ENCODE data around the gene PARD3B.

PARD3B gene

GRCh38 chr2:205617905-205618304 is 1072.6 kb downstream of the PARD3B start:
- no peak for DNase-seq (ENCODE audit: low spot score)

DNA sequence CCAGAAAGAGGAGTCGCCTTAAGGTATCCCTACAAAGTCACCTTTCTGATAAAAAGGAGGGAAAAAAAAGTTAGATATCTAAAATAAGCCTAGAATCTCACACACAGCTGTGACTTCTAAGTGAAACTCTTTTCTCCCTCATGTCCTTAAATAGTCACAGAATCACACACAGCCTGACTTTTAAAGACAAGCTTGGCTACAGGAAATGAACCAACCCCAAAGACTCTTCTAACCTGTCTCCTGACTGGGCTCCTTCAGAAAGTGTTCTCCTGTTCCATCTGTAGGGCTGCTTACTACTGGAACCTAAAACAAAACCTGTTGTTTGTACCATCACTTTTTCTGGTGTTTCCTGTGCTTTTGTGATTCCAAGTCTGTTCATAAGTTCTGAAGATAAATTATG is 1074.3 kb downstream of the PARD3B start:
- no peak for DNase-seq (ENCODE audit: low spot score)

- DNase-seq (ENCODE audit: low spot score), result no peak
Measured at GRCh38 chr2:205627085-205627484, 1081.8 kb downstream of the PARD3B start.

GRCh38 chr2:205628422-205628821 is 1083.1 kb downstream of the PARD3B start:
- no peak for DNase-seq (ENCODE audit: low spot score)

DNA sequence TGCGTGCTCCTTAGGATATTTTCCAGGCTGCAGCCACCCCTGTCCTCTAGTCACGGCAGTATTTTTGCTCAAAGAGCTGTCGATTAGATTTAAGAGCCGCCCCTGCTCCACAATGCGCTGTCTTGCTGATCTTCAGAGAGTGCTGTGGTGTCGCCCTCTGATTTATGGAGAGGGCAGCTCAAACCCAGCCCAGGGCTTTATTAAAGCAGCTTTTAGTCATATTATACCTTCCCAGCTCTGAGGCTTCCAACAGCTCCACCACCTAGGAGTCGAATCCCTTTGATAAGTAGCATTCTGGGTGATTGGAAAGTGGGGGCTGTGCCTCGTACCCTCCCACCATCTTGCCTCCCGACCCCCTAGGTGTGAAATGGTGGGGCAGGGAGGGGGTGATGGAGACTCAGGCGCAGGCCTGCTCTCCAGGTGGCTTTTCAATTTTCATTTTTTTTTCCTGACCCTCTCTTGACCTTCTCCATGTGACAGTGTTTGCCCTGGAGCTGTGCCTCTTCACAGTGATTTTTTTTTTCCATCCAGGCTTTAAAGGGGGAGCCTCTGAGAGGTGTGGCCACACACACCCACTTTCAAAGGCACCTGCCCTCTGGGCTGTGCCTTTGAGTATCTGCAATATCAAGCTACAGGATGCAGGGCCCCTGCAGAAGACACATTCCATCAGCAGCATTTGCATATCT is 1084.0 kb downstream of the PARD3B start:
- DNase-seq (ENCODE audit: low spot score), result no peak

GRCh38 chr2:205633994-205634393 is 1088.7 kb downstream of the PARD3B start:
- DNase-seq (ENCODE audit: low spot score), result no peak

DNA sequence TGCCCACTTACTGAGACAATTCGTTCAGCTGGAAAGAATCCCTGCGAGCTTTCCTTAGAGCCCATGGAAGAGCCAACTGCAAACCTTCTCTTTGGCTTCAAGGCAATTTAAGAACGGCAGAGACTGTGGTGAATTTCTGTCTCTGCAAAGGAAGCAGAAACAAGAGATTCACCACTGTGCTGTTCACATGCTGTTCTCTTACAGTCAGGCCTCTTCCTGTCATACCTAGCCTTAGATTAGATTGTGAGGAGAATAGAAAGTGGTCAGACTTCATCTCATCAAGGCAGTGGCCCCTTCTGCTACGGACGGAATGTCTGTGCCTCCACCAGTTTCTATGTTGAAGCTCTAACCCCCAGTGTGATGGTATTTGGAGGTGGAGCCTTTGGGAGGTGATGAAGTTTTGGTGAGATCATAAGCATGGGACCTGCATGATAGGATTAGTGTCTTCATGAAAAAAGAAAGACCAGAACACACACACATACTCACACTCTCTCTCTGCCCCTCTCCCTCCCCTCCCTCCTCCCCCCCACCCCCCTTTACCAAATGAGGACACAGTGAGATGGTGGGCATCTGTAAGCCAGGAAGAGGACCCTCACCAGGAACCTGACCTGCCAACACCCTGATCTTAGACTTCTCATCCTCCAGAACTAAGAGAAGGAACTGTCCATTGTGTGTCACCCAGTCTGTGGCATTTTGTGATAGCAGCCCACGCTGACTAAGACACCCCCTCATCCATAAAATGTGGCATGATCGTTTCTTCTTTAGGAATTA is 1091.5 kb downstream of the PARD3B start:
- no peak for DNase-seq (ENCODE audit: low spot score)

DNA sequence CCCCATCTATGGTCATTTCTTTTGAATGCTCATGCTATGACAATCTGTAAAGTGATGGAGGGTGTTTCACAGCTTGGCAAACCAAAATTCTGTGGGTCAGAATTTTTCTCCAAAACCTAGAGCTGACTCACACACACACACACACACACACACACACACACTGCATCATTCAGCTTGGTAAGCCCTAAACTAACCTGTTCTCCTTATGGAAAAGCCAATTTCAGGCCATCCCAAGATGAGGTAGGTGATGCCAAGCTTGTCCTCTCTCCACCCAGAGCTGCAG is 1092.0 kb downstream of the PARD3B start:
- DNase-seq (ENCODE audit: low spot score), result no peak

- DNase-seq (ENCODE audit: low spot score), result no peak
Measured at GRCh38 chr2:205637779-205638503, 1092.7 kb downstream of the PARD3B start.

- DNase-seq (ENCODE audit: low spot score), result no peak
Measured at GRCh38 chr2:205640716-205641115, 1095.4 kb downstream of the PARD3B start.

- DNase-seq (ENCODE audit: low spot score), result no peak
Measured at GRCh38 chr2:205642599-205643356, 1097.5 kb downstream of the PARD3B start.

- DNase-seq (ENCODE audit: low spot score), result no peak
Measured at GRCh38 chr2:205643391-205643885, 1098.2 kb downstream of the PARD3B start.

GRCh38 chr2:205644018-205644417 is 1098.7 kb downstream of the PARD3B start:
- DNase-seq (ENCODE audit: low spot score), result no peak

DNA sequence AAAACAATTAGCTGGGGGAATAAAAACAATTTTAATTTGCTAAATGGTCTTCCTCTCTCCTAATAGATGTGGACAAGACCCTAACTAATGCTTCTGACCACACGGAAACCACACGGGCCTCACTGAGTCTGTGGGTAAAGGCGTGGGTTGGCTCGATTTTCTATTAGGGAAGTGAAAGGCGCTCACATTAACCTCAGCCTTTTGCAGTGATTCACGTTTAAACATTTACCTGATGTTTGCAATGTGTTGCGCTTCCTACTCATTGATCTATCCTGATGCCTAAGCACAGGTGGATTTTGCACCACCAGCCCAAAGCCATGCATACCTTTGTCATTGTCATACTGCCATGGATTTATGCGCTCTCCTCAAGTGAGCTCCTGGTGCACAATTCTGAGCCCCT is 1101.4 kb downstream of the PARD3B start:
- DNase-seq (ENCODE audit: low spot score), result no peak

- no peak for DNase-seq (ENCODE audit: low spot score)
Measured at GRCh38 chr2:205650450-205650849, 1105.2 kb downstream of the PARD3B start.

- no peak for DNase-seq (ENCODE audit: low spot score)
Measured at GRCh38 chr2:205650931-205651330, 1105.7 kb downstream of the PARD3B start.

DNA sequence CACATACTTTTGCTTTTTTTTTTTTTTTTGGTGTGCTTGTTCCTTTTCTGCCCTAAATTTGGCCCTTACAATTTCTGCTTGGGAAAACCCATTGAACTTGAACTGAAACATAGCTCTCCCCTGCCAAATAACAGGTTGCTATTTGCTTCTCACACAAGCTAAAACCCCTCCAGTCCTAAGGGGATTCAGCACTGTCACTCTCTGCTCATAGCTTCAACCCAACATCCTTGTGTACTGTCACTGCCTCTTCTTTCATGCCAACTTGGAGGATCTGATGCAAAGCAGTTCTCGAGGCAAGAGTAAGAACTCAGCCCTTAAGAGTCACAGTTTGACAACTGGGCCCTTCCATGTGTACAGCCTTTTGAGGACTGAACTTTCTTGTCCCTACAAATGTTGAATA is 1106.4 kb downstream of the PARD3B start:
- DNase-seq (ENCODE audit: low spot score), result no peak

DNA sequence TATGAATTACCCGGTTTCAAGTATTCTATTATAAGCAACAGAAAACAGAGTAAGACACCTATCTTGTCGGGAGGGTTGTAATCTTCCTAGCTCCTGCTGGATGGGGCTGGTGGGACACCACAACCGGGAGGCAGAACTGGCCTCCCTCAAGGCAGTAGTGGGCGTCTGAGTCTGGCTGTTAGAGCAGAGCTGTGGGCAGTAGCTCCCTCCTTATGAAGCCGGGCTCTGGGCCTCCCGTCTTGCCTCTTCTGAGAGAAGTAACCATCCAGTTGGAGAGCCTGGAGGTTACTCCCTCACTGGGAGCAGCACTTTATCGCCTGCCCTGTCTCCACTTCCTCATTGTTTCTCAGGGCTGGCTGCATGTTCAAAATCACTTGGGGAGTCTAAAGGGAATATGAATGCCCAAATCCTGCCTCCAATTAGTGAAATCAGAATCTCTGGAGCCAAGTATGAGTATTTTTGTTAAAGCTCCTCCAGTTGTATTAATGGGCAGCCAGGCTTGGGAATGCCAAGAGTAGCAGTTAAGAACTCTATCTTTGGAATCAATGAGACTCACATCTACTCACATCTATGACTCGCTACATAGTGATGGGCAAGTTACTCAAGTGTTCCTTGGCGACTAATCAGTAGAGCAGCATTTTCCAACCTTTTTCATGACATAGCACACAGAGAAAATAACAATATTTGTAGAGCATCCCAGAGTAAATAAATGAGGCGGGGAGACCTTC is 1109.8 kb downstream of the PARD3B start:
- DNase-seq (ENCODE audit: low spot score), result no peak

DNA sequence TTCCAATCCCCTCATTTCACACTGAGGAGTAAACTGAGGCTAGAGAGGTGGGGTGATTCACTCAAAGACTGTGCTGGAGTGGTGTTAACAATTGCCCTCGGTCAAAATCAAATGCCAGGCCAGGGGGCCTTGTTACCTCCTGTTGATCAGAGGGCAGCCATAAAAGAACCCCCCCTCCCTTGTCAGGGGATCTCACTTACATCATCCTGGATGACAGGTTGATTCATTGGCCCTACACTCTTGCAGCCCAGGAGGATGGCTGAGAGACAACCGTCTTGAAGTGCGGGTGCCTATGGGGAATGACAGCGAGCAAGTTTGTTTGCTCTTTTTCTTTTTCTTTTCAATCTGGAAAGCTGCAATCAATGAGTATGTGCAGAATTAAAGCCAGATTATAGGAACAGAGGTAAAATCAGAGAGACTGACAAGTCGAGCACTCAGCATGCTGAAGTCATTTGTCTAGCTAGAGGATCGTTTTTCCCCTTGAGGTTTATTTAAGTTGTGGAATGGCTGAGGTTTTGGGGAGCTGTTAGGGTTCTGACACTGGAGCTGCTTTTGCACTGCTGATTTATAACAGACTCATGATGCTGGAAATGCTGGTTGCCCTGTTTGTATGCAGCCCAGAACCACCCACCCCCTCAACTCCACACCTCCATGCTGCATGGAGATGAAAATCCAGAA is 1110.6 kb downstream of the PARD3B start:
- DNase-seq (ENCODE audit: low spot score), result no peak

GRCh38 chr2:205656461-205656860 is 1111.2 kb downstream of the PARD3B start:
- no peak for DNase-seq (ENCODE audit: low spot score)

DNA sequence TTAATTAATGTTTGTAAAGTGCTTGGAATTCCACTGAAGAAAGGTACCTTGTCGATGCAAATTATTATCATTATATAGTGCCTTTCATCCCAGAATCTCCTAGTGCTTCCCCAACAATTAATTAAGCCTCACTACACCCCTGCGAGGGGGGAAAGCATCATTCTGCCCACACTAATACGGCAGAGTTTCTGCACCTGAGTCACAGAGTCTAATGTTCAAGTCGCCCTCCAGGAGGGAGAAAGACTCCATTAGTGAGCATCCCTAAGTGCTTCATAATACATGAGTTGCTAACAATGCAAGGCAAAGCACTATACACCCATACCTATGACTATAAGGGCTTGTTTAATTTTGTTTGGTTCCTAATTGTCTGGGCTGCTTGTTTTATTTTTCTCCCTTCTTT is 1111.7 kb downstream of the PARD3B start:
- no peak for DNase-seq (ENCODE audit: low spot score)

Measured in CD4-positive, alpha-beta T cell treated with Interleukin-6 at 100 ng/mL for 8 hours (primary cell).